ACHN (cell line): ENCODE measurements around the gene PAM.

ENCODE experiments used
- DNase-seq: peaks from one replicate; pipeline ENCODE4 v3.0.0-alpha.2; 2015
- in situ Hi-C: cut with HindIII; loops from 2 replicates; pipeline ENCODE4 v1.10.0; 2017; ENCODE audit warnings: low sequenced_read_pairs, low pct_ligation_motif_present, low pct_unique_long_range_greater_than_20kb

PAM gene

GRCh38 chr5:102946414-102946813, 191.3 kb downstream of the PAM start:
- DNase-seq: no peak
- in situ Hi-C loops: no loop called here

GRCh38 chr5:102946971-102947370, 191.9 kb downstream of the PAM start:
- DNase-seq: no peak
- in situ Hi-C loops: no loop called here

- no peak for DNase-seq
- in situ Hi-C loops: no loop called here
Measured at GRCh38 chr5:102955488-102955887, 200.4 kb downstream of the PAM start.

GRCh38 chr5:102956599-102956998, 201.5 kb downstream of the PAM start:
- no peak for DNase-seq
- in situ Hi-C loops: no loop called here

GRCh38 chr5:102957141-102957540, 202.0 kb downstream of the PAM start:
- in situ Hi-C loops: no loop called here

GRCh38 chr5:102958481-102959011, 203.4 kb downstream of the PAM start:
- in situ Hi-C loops: no loop called here

More at GRCh38 chr5:102957141-102957540, 202.0 kb downstream of the PAM start:
- no peak for DNase-seq

GRCh38 chr5:102959055-102959454, 203.9 kb downstream of the PAM start:
- in situ Hi-C loops: no loop called here
- DNase-seq: peak; percentile 87

More at GRCh38 chr5:102958481-102959011, 203.4 kb downstream of the PAM start:
- peak; percentile 41 for DNase-seq

- no peak for DNase-seq
- in situ Hi-C loops: no loop called here
Measured at GRCh38 chr5:102961671-102962070, 206.6 kb downstream of the PAM start.

GRCh38 chr5:102965653-102966052, 210.5 kb downstream of the PAM start:
- in situ Hi-C loops: no loop called here
- DNase-seq: no peak

GRCh38 chr5:102969641-102970040, 214.5 kb downstream of the PAM start:
- in situ Hi-C loops: no loop called here
- DNase-seq: no peak

GRCh38 chr5:102971676-102972293, 216.7 kb downstream of the PAM start:
- in situ Hi-C loops: no loop called here
- peak; percentile 46 for DNase-seq

GRCh38 chr5:102974177-102974576, 219.1 kb downstream of the PAM start:
- in situ Hi-C loops: no loop called here
- no peak for DNase-seq

- DNase-seq: no peak
- in situ Hi-C loops: no loop called here
Measured at GRCh38 chr5:102975045-102975444, 219.9 kb downstream of the PAM start.

- in situ Hi-C loops: no loop called here
- no peak for DNase-seq
Measured at GRCh38 chr5:102975457-102976182, 220.5 kb downstream of the PAM start.

- no peak for DNase-seq
- in situ Hi-C loops: no loop called here
Measured at GRCh38 chr5:102981957-102982635, 227.0 kb downstream of the PAM start.

- DNase-seq: no peak
- in situ Hi-C loops: no loop called here
Measured at GRCh38 chr5:102986074-102986473, 231.0 kb downstream of the PAM start.

GRCh38 chr5:102988459-102988858, 233.4 kb downstream of the PAM start:
- DNase-seq: no peak
- in situ Hi-C loops: no loop called here

- no peak for DNase-seq
- in situ Hi-C loops: no loop called here
Measured at GRCh38 chr5:102991802-102992201, 236.7 kb downstream of the PAM start.

GRCh38 chr5:102996011-102996575, 241.0 kb downstream of the PAM start:
- DNase-seq: no peak
- in situ Hi-C loops: no loop called here
